ENCODE measurements around the gene RAB40B. TPM values are rescaled to one million over a fixed set of nuclear protein-coding genes. Genes with fewer than 3 reads are reported as not detected.

Gene RAB40B
- total and polyA plus RNA-seq, 2 of the 4 experiments (the other 2 are of a cell fraction), result 14.9 to 20.0 TPM

DNA sequence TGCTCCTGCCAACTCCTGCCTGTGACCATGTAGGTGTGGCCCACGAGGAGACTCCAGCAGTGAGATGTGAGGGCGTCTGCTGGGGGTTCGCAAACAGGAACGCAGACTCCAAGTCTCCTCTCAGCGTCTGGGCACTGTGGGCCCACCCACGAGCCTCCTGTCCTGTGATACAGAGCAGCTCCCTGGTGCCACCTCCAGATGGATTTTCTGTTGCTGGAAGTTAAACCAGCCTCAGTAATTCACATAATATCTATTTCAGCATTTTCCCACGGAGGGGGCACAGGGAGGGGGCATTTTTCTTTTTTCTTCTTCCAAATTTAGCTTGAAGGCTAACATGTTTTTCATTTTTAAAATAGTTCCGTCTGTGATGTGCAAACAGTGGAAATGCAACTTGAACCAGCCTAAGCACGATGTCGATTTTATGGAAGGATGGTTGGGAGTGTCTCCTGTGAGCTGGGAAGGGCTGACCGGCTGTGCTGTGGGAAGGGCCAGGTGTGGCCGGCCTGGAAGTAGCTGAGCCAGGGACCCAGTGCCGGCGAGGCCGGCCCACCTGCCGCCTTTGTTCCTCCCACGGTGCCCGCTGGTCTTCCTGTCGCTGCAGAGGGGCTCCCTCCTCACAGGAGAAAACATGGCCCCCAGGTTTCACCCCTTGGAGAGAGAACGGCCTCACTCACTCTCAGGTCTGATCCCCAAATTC, 3.9 kb upstream of the RAB40B start:
- H3K27me3 ChIP-seq (ENCODE audit: control insufficient read depth, insufficient read depth, low read length), result peaks cover 10% of the 10 kb centered on the region; the same call in 1 of the 2 replicates
- no peak overlapping the region for H2AK9ac ChIP-seq (replicated peaks; ENCODE audit: low read depth, low read length, poor library complexity)
- H3K4ac ChIP-seq (ENCODE audit: low read depth, low read length), result no peak overlapping the region
- H3K4me3 ChIP-seq (ENCODE audit: insufficient read depth, low read depth, low read length), result no peak overlapping the region
- no peak overlapping the region for H3K4me2 ChIP-seq (ENCODE audit: low read depth, low read length)
- H3K23ac ChIP-seq (ENCODE audit: low read depth, low read length), result no peak overlapping the region
- no peak overlapping the region for H3K9ac ChIP-seq (ENCODE audit: low read depth, low read length)
- TF ChIP-seq SMC3 (IDR thresholded peaks at IDR 0.05; ENCODE audit: low read depth, low read length) (no peak), RCOR1 (IDR thresholded peaks at IDR 0.05; ENCODE audit: insufficient replicate concordance, low read length) (no peak), POLR2A (IDR thresholded peaks at IDR 0.05; ENCODE audit: low read depth, low read length) (no peak), FOS (IDR thresholded peaks at IDR 0.05; ENCODE audit: low read depth, low read length) (no peak), MXI1 (IDR thresholded peaks at IDR 0.05; ENCODE audit: borderline replicate concordance, low read depth, low read length) (no peak), RFX5 (IDR thresholded peaks at IDR 0.05; ENCODE audit: low read depth, low read length) (no peak), NFE2L2 (IDR thresholded peaks at IDR 0.05; ENCODE audit: low read depth, low read length) (no peak), MAZ (IDR thresholded peaks at IDR 0.05; ENCODE audit: borderline replicate concordance, low read depth, low read length) (no peak), MAFK (IDR thresholded peaks at IDR 0.05; ENCODE audit: low read depth, low read length) (no peak), BHLHE40 (IDR thresholded peaks at IDR 0.05; ENCODE audit: low read depth, low read length) (no peak), ELK1 (IDR thresholded peaks at IDR 0.05; ENCODE audit: borderline replicate concordance, low read depth, low read length) (no peak), CHD1 (IDR thresholded peaks at IDR 0.05; ENCODE audit: low read depth, low read length) (no peak), CTCF (conservative IDR thresholded peaks at IDR 0.05; ENCODE audit: low read depth, low read length) (no peak)
- TF ChIP-seq, protein P1, sequence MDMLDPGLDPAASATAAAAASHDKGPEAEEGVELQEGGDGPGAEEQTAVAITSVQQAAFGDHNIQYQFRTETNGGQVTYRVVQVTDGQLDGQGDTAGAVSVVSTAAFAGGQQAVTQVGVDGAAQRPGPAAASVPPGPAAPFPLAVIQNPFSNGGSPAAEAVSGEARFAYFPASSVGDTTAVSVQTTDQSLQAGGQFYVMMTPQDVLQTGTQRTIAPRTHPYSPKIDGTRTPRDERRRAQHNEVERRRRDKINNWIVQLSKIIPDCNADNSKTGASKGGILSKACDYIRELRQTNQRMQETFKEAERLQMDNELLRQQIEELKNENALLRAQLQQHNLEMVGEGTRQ (IDR thresholded peaks at IDR 0.05; ENCODE audit: low read depth, low read length), result no peak
- CTCF ChIA-PET, result no interaction called here
- POLR2A ChIA-PET (ENCODE audit: unreplicated experiment), result interaction anchor here (1.2 kb wide), 1 partner anchor 24 kb away, joined by 3 read pairs; no protein-coding TSS in a partner anchor
- dilution Hi-C loops (cut with HindIII; ENCODE audit: low sequenced_read_pairs, unreplicated experiment), result no loop called here
- ATAC-seq (ENCODE audit: low read depth) (no peak), DNase-seq (no peak)
- no peaks in the 10 kb centered on the region for H3K9me3 ChIP-seq (ENCODE audit: control insufficient read depth, insufficient read depth, low read length)
- H4K5ac ChIP-seq (ENCODE audit: low read depth, low read length), result no peak overlapping the region
- no peaks in the 10 kb centered on the region for H3K36me3 ChIP-seq (ENCODE audit: control insufficient read depth, insufficient read depth, low read length)
- intact Hi-C loops (cut with micrococcal nuclease), result no loop called here
- no peak overlapping the region for H2BK15ac ChIP-seq (ENCODE audit: low read depth, low read length)
- H4K91ac ChIP-seq (ENCODE audit: insufficient read depth, low read depth, low read length), result no peak overlapping the region
- in situ Hi-C loops (cut with MboI; ENCODE audit: low sequenced_read_pairs), result no loop called here
- no peaks in the 10 kb centered on the region for H4K20me1 ChIP-seq (ENCODE audit: insufficient read depth, low read length)
- BruUV-seq (replicated peaks), result no TSS peak
- H2AK5ac ChIP-seq (ENCODE audit: low read depth, low read length), result no peak overlapping the region
- H3K9me1 ChIP-seq (ENCODE audit: insufficient read depth, low read length), result peaks cover 5% of the 10 kb centered on the region
- no peak overlapping the region for H3K18ac ChIP-seq (ENCODE audit: low read depth, low read length)
- no peak overlapping the region for H2BK5ac ChIP-seq (ENCODE audit: low read depth, low read length, poor library complexity, severe bottlenecking)
- H4K8ac ChIP-seq (ENCODE audit: low read depth in 2 of 2, low read length in 2 of 2), result no peak overlapping the region
- no peak overlapping the region for H3K14ac ChIP-seq (replicated peaks; ENCODE audit: low read depth, low read length)
- H2BK20ac ChIP-seq (ENCODE audit: low read depth, low read length), result no peak overlapping the region
- no peaks in the 10 kb centered on the region for H3K79me1 ChIP-seq (ENCODE audit: low read depth in 1 of 2, low read length in 2 of 2)
- no peak overlapping the region for H3K56ac ChIP-seq (ENCODE audit: extremely low read depth, insufficient read depth, low read length)
- 77% methylated on average over 6 of the region's 20 CpGs; no CpG with 5 or more reads in 1 of the 2 experiments for WGBS, 2 experiments (ENCODE audit: extremely low coverage in 2 of 2, insufficient read length in 1 of 2)
- no peak overlapping the region for H2BK120ac ChIP-seq (ENCODE audit: low read depth, low read length)
- H3K4me1 ChIP-seq (ENCODE audit: control insufficient read depth, insufficient read depth, low read length), result peaks cover 2% of the 10 kb centered on the region; the same call in 1 of the 2 replicates
- no peak overlapping the region for H3K27ac ChIP-seq (ENCODE audit: insufficient read depth, low read length)
- H2AFZ ChIP-seq (replicated peaks; ENCODE audit: low read length, poor library complexity), result peak overlapping the region; percentile 53
